ENCODE measurements around the gene WRNIP1. TPM values are rescaled to one million over a fixed set of nuclear protein-coding genes. Genes with fewer than 3 reads are reported as not detected.

Gene WRNIP1
- total and polyA plus RNA-seq, 2 of the 13 experiments (the other 11 are each of a cell fraction or from before 2014, with no cell fraction given): 77.7 to 90.3 TPM

DNA sequence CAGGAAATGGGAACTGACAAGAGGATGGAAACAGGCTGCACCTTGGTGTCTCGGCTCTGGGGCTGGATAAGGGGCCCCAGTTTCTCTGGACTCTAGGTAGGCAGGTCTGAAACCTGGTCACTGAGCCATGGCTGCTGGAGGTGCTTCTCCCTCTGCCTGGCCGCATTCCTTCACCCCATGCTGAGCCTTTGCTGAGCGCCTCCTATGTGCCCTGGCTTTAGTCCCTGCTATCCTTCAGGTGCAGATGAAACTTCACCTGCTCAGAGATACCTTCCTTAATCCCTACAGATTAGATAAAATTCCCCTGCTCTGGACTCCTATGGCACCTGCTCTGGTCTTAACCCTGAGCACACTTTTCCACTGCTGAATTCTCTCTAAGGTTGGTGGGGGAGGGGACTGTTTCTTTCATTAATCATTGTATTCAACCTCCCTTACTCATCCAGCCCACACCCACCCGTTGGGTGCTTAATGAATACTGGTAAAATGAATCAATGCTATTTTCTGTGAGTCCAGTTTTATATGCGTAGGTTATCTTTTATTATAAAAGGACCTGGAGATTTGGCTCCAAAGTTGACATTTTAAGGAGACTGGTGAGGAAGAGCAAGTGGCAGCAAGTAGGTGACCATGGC, 33.8 kb upstream of the WRNIP1 start (continued):
- TF ChIP-seq ZBTB8A (CRISPR knock-in tag; IDR thresholded peaks at IDR 0.05; ENCODE audit: borderline replicate concordance, low read depth): no peak
- TF ChIP-seq EED (CRISPR knock-in tag; IDR thresholded peaks at IDR 0.05): no peak

GRCh38 chr6:2732503-2733089, 32.6 kb upstream of the WRNIP1 start:
- CTCF ChIA-PET (ENCODE audit: low intra/inter-chr PET ratio, low total read pairs): no interaction called here
- POLR2A ChIA-PET: no interaction called here
- no peaks in the 10 kb centered on the region for H3K79me2 ChIP-seq (ENCODE audit: insufficient read depth, low read length)
- peaks cover 3 to 30% of the 10 kb centered on the region in 2 experiments; a peak in 2 of 5 replicates for H3K27me3 ChIP-seq (ENCODE audit: control insufficient read depth in 1 of 2, insufficient read depth in 2 of 2, low read length in 2 of 2)
- FAIRE-seq: no peak
- no peak overlapping the region for H3K4me2 ChIP-seq (ENCODE audit: low read depth, low read length)
- intact Hi-C loops (cut with micrococcal nuclease; ENCODE audit: unreplicated experiment) (no loop called here), in situ Hi-C loops (cut with HindIII; ENCODE audit: extremely low pct_ligation_motif_present, low pct_unique_long_range_greater_than_20kb) (no loop called here)
- ATAC-seq: peak; percentile 34; the same call in 1 of the 3 replicates
- BruUV-seq (replicated peaks): no TSS peak
- H3K36me3 ChIP-seq (replicated peaks in 1 of 2; ENCODE audit: control insufficient read depth in 1 of 2, insufficient read depth in 2 of 2, low read length in 2 of 2): no peaks in the 10 kb centered on the region
- no peak for TF ChIP-seq KAT7 (CRISPR knock-in tag; IDR thresholded peaks at IDR 0.05; ENCODE audit: borderline replicate concordance)
- no peak for TF ChIP-seq ZSCAN31 (CRISPR knock-in tag; IDR thresholded peaks at IDR 0.05; ENCODE audit: low read depth)
- TF ChIP-seq ZBTB1 (CRISPR knock-in tag; IDR thresholded peaks at IDR 0.05; ENCODE audit: borderline replicate concordance): no peak
- no peak for TF ChIP-seq RNF219 (CRISPR knock-in tag; IDR thresholded peaks at IDR 0.05)
- no peak for TF ChIP-seq CHCHD3 (CRISPR knock-in tag; IDR thresholded peaks at IDR 0.05)
- DNase-seq (ENCODE audit: low spot score): no peak
- no peaks in the 10 kb centered on the region for H3K4me1 ChIP-seq (ENCODE audit: insufficient read depth, low read length)
- no peak overlapping the region for H3K4me3 ChIP-seq (replicated peaks in 1 of 3; ENCODE audit: insufficient read depth in 1 of 3, low read depth in 2 of 3, low read length in 3 of 3)
- H3K27ac ChIP-seq (ENCODE audit: extremely low read length, insufficient read depth, low read length): no peak overlapping the region
- no peak overlapping the region for H3K9ac ChIP-seq (ENCODE audit: insufficient read depth, low read depth, low read length)
- no peak overlapping the region for H2AFZ ChIP-seq (ENCODE audit: low read length)
- H4K20me1 ChIP-seq (ENCODE audit: insufficient read depth, low read length): no peaks in the 10 kb centered on the region
- 6% methylated on average over 4 of the region's 5 CpGs for WGBS (ENCODE audit: low lambda C conversion rate)
- no peaks in the 10 kb centered on the region for H3K9me3 ChIP-seq (ENCODE audit: low read length)

Measured in HepG2 (cell line).